NCI-H446 treated with DMSO at 0.1 percent for 48 hours (cell line): Measurements from ENCODE around the gene FARP1.

Experiments used
- DNase-seq: peaks from one replicate; lab custom pipeline; 2025; lab: John Stamatoyannopoulos, UW

Gene FARP1

GRCh38 chr13:98462946-98463345, 320.1 kb downstream of the FARP1 start:
- no peak for DNase-seq

GRCh38 chr13:98466634-98467236, 323.8 kb downstream of the FARP1 start:
- no peak for DNase-seq

- DNase-seq = no peak
Measured at GRCh38 chr13:98467263-98467985, 324.5 kb downstream of the FARP1 start.

GRCh38 chr13:98468361-98468760, 325.5 kb downstream of the FARP1 start:
- no peak for DNase-seq

- DNase-seq = no peak
Measured at GRCh38 chr13:98468929-98469328, 326.0 kb downstream of the FARP1 start.

GRCh38 chr13:98470920-98471319, 328.0 kb downstream of the FARP1 start:
- DNase-seq = no peak

- DNase-seq = no peak
Measured at GRCh38 chr13:98471934-98472333, 329.0 kb downstream of the FARP1 start.

- DNase-seq = no peak
Measured at GRCh38 chr13:98473135-98473787, 330.4 kb downstream of the FARP1 start.

- no peak for DNase-seq
Measured at GRCh38 chr13:98473788-98474144, 330.9 kb downstream of the FARP1 start.

- no peak for DNase-seq
Measured at GRCh38 chr13:98474292-98474691, 331.4 kb downstream of the FARP1 start.

GRCh38 chr13:98474761-98475160, 331.9 kb downstream of the FARP1 start:
- no peak for DNase-seq

- no peak for DNase-seq
Measured at GRCh38 chr13:98475522-98475921, 332.6 kb downstream of the FARP1 start.

- no peak for DNase-seq
Measured at GRCh38 chr13:98476106-98476505, 333.2 kb downstream of the FARP1 start.

- DNase-seq = no peak
Measured at GRCh38 chr13:98476538-98476966, 333.7 kb downstream of the FARP1 start.

- DNase-seq = no peak
Measured at GRCh38 chr13:98478189-98479129, 335.6 kb downstream of the FARP1 start.

GRCh38 chr13:98479496-98480003, 336.7 kb downstream of the FARP1 start:
- no peak for DNase-seq

- no peak for DNase-seq
Measured at GRCh38 chr13:98480915-98481877, 338.3 kb downstream of the FARP1 start.

GRCh38 chr13:98482476-98483444, 339.9 kb downstream of the FARP1 start:
- peak; percentile 4 for DNase-seq

GRCh38 chr13:98483601-98484288, 340.9 kb downstream of the FARP1 start:
- DNase-seq = no peak
